HUES48 (cell line): Measurements from ENCODE around the gene CRB2.

Experiments used
- H3K27ac ChIP-seq: one replicate; pipeline ENCODE4 v1.7.0; 2013; ENCODE audit warnings: low read depth, low read length, inconsistent platforms
- H3K27me3 ChIP-seq: 2 replicates; pipeline ENCODE4 v1.6.1; 2013; ENCODE audit warnings: mild to moderate bottlenecking, low read length; ENCODE audit not compliant: control insufficient read depth, insufficient read depth
- H3K36me3 ChIP-seq: 2 replicates; pipeline ENCODE4 v1.6.1; 2013; ENCODE audit warnings: low read length; ENCODE audit not compliant: control insufficient read depth, insufficient read depth
- H3K4me1 ChIP-seq: 2 replicates; pipeline ENCODE4 v1.6.1; 2013; ENCODE audit warnings: mild to moderate bottlenecking, low read length; ENCODE audit not compliant: control insufficient read depth, insufficient read depth
- H3K4me3 ChIP-seq: 2 replicates; pipeline ENCODE4 v1.5.1; 2013; ENCODE audit warnings: mild to moderate bottlenecking, low read depth, low read length
- H3K9ac ChIP-seq: 2 replicates; pipeline ENCODE4 v1.6.1; 2013; ENCODE audit warnings: mild to moderate bottlenecking, low read depth, low read length, moderate library complexity
- H3K9me3 ChIP-seq: 2 replicates; pipeline ENCODE4 v1.6.1; 2013; ENCODE audit warnings: low read length; ENCODE audit not compliant: control insufficient read depth, insufficient read depth

The CRB2 gene

GRCh38 chr9:123355761-123356431 is at the start of gene CRB2:
Gene CRB2 (plus strand): TSS chr9:123356197. CDS start chr9:123356261, 64 bp downstream.
- Histone ChIP-seq H3K9me3 (no peaks in the 10 kb centered on the region), H3K36me3 (no peaks in the 10 kb centered on the region), H3K4me1 (peaks cover 43% of the 10 kb centered on the region), H3K4me3 (peak within 1 kb of the TSS; percentile 59), H3K9ac (no peak within 1 kb of the TSS), H3K27me3 (0 out of 2 replicates have a peak, but pooled peaks cover 3% of the 10 kb centered on the region), H3K27ac (peak within 1 kb of the TSS; percentile 51)

DNA sequence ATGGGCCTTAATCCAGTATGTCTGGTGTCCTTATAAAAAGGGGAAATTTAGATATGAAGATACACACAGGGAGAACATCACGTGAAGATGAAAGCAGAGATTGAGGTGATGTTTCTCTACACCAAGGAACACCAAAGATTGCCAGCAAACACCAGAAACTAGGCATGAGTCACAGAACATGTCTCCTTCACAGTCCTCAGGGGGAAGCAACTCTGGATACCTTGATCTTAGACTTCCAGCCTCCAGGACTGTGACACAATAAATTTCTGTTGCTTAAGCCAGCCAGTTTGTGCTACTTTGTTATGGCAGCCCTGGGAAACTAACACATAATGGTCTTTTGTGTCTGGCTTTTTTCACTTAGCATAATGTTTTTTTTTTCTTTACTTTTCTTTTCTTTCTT is 46.4 kb upstream of the CRB2 start:
- Histone ChIP-seq H3K4me3 (no peak overlapping the region), H3K36me3 (no peaks in the 10 kb centered on the region), H3K9ac (no peak overlapping the region), H3K27ac (no peak overlapping the region), H3K27me3 (no peaks in the 10 kb centered on the region), H3K9me3 (no peaks in the 10 kb centered on the region), H3K4me1 (no peaks in the 10 kb centered on the region)

DNA sequence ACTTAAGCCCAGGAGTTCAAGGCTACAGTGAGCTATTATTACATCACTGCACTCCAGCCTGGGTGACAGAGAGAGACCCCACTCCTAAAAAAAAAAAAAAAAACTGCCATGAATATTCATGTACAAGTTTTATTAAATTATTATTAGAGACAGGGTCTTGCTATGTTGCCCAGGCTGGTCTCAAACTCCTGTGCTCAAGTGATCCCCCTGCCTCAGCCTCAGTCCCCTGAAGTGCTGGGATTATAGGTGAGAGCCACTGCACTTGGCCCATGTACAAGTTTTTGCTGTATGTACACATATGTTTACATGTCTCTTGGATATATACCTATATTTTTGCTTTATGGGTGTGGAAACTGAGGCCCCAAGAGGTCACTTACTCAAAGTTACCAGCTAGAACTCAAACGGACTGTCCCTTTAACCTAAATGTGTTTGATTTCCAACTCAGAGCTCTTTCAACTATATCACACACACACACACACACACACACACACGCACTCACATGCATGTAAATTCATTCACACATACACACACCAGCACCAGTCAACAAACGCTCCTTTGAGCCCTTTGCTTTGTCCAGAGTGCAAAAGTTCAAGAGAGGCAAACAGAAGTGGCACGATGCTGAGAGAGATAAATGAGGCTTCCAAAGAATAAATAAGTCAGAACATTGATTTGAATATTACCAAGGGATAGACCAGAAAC is 45.3 kb upstream of the CRB2 start:
- Histone ChIP-seq H3K36me3 (no peaks in the 10 kb centered on the region), H3K4me1 (no peaks in the 10 kb centered on the region), H3K27me3 (no peaks in the 10 kb centered on the region), H3K9ac (no peak overlapping the region), H3K27ac (no peak overlapping the region), H3K4me3 (no peak overlapping the region), H3K9me3 (no peaks in the 10 kb centered on the region)

- Histone ChIP-seq H3K9ac (no peak overlapping the region), H3K4me1 (no peaks in the 10 kb centered on the region), H3K36me3 (no peaks in the 10 kb centered on the region), H3K27ac (no peak overlapping the region), H3K4me3 (no peak overlapping the region), H3K9me3 (no peaks in the 10 kb centered on the region), H3K27me3 (no peaks in the 10 kb centered on the region)
Observed at GRCh38 chr9:123311250-123311752, 44.7 kb upstream of the CRB2 start.

- Histone ChIP-seq H3K36me3 (no peaks in the 10 kb centered on the region), H3K27ac (no peak overlapping the region), H3K4me3 (no peak overlapping the region), H3K4me1 (no peaks in the 10 kb centered on the region), H3K9ac (no peak overlapping the region), H3K27me3 (no peaks in the 10 kb centered on the region), H3K9me3 (no peaks in the 10 kb centered on the region)
Observed at GRCh38 chr9:123312306-123312877, 43.6 kb upstream of the CRB2 start.

GRCh38 chr9:123314617-123315016 is 41.4 kb upstream of the CRB2 start:
- Histone ChIP-seq H3K4me3 (no peak overlapping the region), H3K36me3 (no peaks in the 10 kb centered on the region), H3K9me3 (no peaks in the 10 kb centered on the region), H3K9ac (no peak overlapping the region), H3K4me1 (0 out of 2 replicates have a peak, but pooled peaks cover 3% of the 10 kb centered on the region), H3K27me3 (no peaks in the 10 kb centered on the region), H3K27ac (no peak overlapping the region)

DNA sequence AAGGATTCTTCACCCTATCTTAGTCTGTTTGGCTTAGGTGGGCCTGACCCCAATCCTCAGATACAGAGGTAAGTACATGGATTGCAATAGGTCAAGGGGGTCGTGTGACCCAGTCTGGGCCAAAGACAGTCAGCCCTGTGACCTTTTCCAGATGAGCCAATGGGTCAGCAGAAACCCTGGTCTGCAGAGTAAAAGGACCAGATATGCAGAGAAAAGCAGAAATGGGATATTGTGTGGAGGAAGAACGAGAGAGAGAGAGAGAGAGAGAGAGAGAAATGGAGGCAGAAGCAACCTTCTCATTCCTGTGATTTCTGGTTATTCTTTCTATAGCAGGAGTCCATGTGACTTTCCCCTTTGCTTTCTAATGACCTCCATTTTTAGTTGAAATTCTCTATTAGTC is 40.4 kb upstream of the CRB2 start:
- H3K36me3 ChIP-seq, result no peaks in the 10 kb centered on the region
- H3K9me3 ChIP-seq, result no peaks in the 10 kb centered on the region
- no peaks in the 10 kb centered on the region for H3K27me3 ChIP-seq
- H3K9ac ChIP-seq, result no peak overlapping the region
- 0 out of 2 replicates have a peak, but pooled peaks cover 3% of the 10 kb centered on the region for H3K4me1 ChIP-seq
- H3K27ac ChIP-seq, result no peak overlapping the region
- no peak overlapping the region for H3K4me3 ChIP-seq

GRCh38 chr9:123316053-123316718 is 39.8 kb upstream of the CRB2 start:
- no peaks in the 10 kb centered on the region for H3K36me3 ChIP-seq
- H3K27me3 ChIP-seq, result no peaks in the 10 kb centered on the region
- H3K9me3 ChIP-seq, result no peaks in the 10 kb centered on the region
- H3K4me1 ChIP-seq, result 0 out of 2 replicates have a peak, but pooled peaks cover 3% of the 10 kb centered on the region
- no peak overlapping the region for H3K9ac ChIP-seq
- H3K27ac ChIP-seq, result no peak overlapping the region
- H3K4me3 ChIP-seq, result no peak overlapping the region

- Histone ChIP-seq H3K27me3 (no peaks in the 10 kb centered on the region), H3K9ac (no peak overlapping the region), H3K9me3 (no peaks in the 10 kb centered on the region), H3K4me1 (peaks cover 12% of the 10 kb centered on the region; the same call in 1 of the 2 replicates), H3K27ac (no peak overlapping the region), H3K36me3 (no peaks in the 10 kb centered on the region), H3K4me3 (no peak overlapping the region)
Observed at GRCh38 chr9:123318202-123318601, 37.8 kb upstream of the CRB2 start.

DNA sequence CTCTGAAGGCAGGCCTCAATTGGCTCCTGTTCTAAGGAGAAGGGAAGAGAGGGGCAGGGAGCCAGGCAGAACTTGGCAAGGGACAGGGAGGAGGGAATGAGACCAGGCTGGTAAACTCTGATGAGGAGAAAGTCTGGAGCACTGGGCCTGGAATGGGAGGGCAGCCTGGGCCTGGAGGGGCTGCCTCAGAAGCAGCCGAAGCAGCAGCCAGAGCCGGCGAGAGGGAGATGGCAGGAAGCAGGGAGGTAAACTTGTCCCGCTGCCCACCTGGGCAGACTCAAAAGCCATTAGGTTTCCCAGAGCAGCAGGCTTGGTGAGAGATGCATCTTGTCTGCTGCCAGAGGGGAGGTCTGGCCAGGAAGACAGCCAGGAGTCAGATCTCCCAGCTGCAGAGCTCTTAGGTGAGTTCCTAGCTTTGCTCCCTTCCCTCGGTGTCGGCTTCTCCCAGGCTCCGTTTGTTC is 37.0 kb upstream of the CRB2 start:
- H3K4me1 ChIP-seq, result peaks cover 13% of the 10 kb centered on the region; the same call in 1 of the 2 replicates
- no peaks in the 10 kb centered on the region for H3K36me3 ChIP-seq
- no peaks in the 10 kb centered on the region for H3K27me3 ChIP-seq
- no peak overlapping the region for H3K27ac ChIP-seq
- no peak overlapping the region for H3K4me3 ChIP-seq
- no peak overlapping the region for H3K9ac ChIP-seq
- H3K9me3 ChIP-seq, result no peaks in the 10 kb centered on the region
